Suprapubic skin (tissue), 4 donors: Measurements from ENCODE around the gene LAMTOR4. TPM values are rescaled to one million over a fixed set of nuclear protein-coding genes. Genes with fewer than 3 reads are reported as not detected.

Source experiments
- DNase-seq, 2 donors: peaks; one replicate each; pipeline ENCODE4 v3.0.0-alpha.2; 2019; ENCODE audit warnings: low spot score in 2 of 2
- H3K27ac ChIP-seq: fragments of 200-600 bp; sonication (generic); one replicate; pipeline ENCODE4 v1.5.1; 2019
- H3K27me3 ChIP-seq: fragments of 200-600 bp; sonication (generic); one replicate; pipeline ENCODE4 v1.5.1; 2019
- H3K36me3 ChIP-seq: fragments of 200-600 bp; sonication (generic); one replicate; pipeline ENCODE4 v1.5.1; 2019
- H3K4me1 ChIP-seq: fragments of 200-600 bp; sonication (generic); one replicate; pipeline ENCODE4 v1.5.1; 2019
- H3K4me3 ChIP-seq: fragments of 200-600 bp; sonication (generic); one replicate; pipeline ENCODE4 v1.5.1; 2019; ENCODE audit warnings: mild to moderate bottlenecking
- H3K9me3 ChIP-seq: fragments of 200-600 bp; sonication (generic); one replicate; pipeline ENCODE4 v1.5.1; 2019
- EP300 ChIP-seq: sonication (generic); formaldehyde crosslinking; IDR thresholded peaks from one replicate; pipeline ENCODE4 v1.6.1; 2017; ENCODE audit warnings: antibody characterized with exemption
- POLR2A ChIP-seq, 2 donors: fragments of 450-650 bp; IDR thresholded peaks; one replicate each; pipeline ENCODE4 v1.6.1; 2017; ENCODE audit warnings: antibody characterized with exemption in 2 of 2, mild to moderate bottlenecking in 2 of 2, moderate library complexity in 2 of 2
- POLR2AphosphoS5 ChIP-seq, 3 donors: sonication (generic); formaldehyde crosslinking; IDR thresholded peaks; one replicate each; pipeline ENCODE4 v1.6.1; 2017; ENCODE audit warnings: antibody characterized with exemption in 3 of 3
- WGBS: methylation state at CpG from one replicate; pipeline ENCODE4 v1.1.5; 2018; 5-methylcytosine and 5-hydroxymethylcytosine counted together
- total RNA-seq, 4 donors: library from RNA; depleted of rRNA; stranded (reverse); fragments of >200 nt; gene quantifications; one replicate each; pipeline ENCODE4 v1.1.0, GENCODE V29; 2016
- TF ChIP-seq, protein P1 (sequence below), 2 donors: fragments of 200-600 bp in 1 of 2; fragments of 450-650 bp in 1 of 2; sonication (generic) in 1 of 2; IDR thresholded peaks; one replicate each; pipeline ENCODE4 v1.5.1; 2016 to 2019; ENCODE audit warnings: antibody characterized with exemption in 2 of 2, mild to moderate bottlenecking in 1 of 2, moderate library complexity in 1 of 2

Gene LAMTOR4
- total RNA-seq: 100 to 1,000 TPM; 346 to 682 (median 537) TPM

DNA sequence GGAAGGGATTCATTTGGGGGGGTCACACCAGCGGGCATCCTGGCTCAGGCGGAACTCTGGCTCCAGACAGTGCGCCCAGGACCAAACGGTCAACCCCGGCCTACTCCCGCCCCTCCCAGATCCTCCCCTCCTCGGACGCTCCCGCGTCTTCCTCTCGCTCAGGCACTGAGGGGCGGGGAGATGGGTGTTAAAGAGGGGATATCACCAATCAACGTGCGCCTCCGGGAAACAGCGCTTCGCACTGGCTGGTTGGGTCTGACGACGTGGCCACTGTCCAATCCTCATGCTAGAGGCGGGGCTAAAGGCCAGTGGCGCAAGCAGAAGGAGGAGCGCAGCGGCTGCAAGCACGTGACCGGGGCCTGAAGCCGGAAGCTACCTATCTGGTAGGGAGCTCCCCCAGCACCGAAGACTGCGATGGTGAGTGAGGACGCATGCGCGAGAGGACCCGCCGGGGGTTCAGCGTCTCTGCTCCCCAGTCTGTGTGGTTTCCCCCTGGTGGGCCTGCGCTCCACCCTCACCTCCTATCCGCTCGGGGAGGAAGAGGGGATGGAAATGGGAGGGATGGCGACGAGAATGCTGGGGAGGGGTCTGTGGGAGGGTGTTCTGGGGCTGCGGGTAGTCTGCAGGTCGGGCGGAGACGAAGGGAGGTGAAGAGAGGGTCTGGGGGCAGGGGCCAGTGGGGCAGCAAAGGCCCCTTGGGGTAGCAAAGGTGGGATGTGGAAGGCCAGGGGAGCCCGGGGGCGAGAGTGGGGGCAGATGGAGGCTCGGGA is at the start of gene LAMTOR4:
LAMTOR4 (plus strand) TSS at position 360 of the 770 bp plus-strand sequence; CDS start at position 415, 55 bp downstream.
- Histone ChIP-seq H3K4me1 (peaks cover 37% of the 10 kb centered on the region), H3K9me3 (no peaks in the 10 kb centered on the region), H3K27me3 (no peaks in the 10 kb centered on the region), H3K4me3 (peak within 1 kb of the TSS; percentile 60), H3K27ac (peak within 1 kb of the TSS; percentile 84), H3K36me3 (peaks cover 12% of the 10 kb centered on the region)
- peak; percentile 99 to 100 for DNase-seq
- WGBS: under 1% methylated on average over 23 of the region's 46 CpGs
- TF ChIP-seq POLR2A (IDR thresholded peaks at IDR 0.05) (peak in 1 of 2 donors; percentile 70), EP300 (no peak), POLR2AphosphoS5 (IDR thresholded peaks at IDR 0.05) (peak in 2 of 3 donors; percentile 47 to 62)
- TF ChIP-seq, protein P1, sequence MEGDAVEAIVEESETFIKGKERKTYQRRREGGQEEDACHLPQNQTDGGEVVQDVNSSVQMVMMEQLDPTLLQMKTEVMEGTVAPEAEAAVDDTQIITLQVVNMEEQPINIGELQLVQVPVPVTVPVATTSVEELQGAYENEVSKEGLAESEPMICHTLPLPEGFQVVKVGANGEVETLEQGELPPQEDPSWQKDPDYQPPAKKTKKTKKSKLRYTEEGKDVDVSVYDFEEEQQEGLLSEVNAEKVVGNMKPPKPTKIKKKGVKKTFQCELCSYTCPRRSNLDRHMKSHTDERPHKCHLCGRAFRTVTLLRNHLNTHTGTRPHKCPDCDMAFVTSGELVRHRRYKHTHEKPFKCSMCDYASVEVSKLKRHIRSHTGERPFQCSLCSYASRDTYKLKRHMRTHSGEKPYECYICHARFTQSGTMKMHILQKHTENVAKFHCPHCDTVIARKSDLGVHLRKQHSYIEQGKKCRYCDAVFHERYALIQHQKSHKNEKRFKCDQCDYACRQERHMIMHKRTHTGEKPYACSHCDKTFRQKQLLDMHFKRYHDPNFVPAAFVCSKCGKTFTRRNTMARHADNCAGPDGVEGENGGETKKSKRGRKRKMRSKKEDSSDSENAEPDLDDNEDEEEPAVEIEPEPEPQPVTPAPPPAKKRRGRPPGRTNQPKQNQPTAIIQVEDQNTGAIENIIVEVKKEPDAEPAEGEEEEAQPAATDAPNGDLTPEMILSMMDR (IDR thresholded peaks at IDR 0.05): no peak

DNA sequence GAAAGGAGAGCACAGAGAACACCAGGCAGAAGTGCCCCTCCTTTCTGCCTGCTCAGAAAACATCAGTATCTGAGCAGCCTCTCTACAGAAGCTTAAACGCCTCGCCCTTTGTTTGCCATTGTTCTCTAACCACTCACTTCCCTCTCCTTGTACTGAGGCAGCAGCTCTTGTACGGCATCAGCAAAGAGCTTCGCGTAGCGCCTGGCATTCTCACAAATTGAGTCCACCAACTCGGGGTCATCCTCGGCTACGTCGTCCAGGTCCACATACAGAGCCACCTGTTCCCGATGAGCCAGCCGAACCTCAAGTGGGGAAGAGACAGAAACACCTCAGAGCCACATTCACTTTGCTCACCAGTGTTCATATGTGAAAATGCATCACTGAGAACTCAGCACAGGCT is 49.3 kb upstream of the LAMTOR4 start:
- Histone ChIP-seq H3K9me3 (no peaks in the 10 kb centered on the region), H3K27ac (peak overlapping the region; percentile 92), H3K36me3 (peaks cover 61% of the 10 kb centered on the region), H3K4me3 (peak overlapping the region; percentile 81), H3K4me1 (peaks cover 24% of the 10 kb centered on the region), H3K27me3 (no peaks in the 10 kb centered on the region)
- TF ChIP-seq, protein P1 (IDR thresholded peaks at IDR 0.05): no peak
- TF ChIP-seq EP300 (no peak), POLR2A (IDR thresholded peaks at IDR 0.05) (no peak), POLR2AphosphoS5 (IDR thresholded peaks at IDR 0.05) (no peak)
- DNase-seq: no peak
- WGBS: 69% methylated on average over 12 of the region's 12 CpGs

- no peaks in the 10 kb centered on the region for H3K27me3 ChIP-seq
Observed at GRCh38 chr7:100100420-100101015, 48.2 kb upstream of the LAMTOR4 start.

DNA sequence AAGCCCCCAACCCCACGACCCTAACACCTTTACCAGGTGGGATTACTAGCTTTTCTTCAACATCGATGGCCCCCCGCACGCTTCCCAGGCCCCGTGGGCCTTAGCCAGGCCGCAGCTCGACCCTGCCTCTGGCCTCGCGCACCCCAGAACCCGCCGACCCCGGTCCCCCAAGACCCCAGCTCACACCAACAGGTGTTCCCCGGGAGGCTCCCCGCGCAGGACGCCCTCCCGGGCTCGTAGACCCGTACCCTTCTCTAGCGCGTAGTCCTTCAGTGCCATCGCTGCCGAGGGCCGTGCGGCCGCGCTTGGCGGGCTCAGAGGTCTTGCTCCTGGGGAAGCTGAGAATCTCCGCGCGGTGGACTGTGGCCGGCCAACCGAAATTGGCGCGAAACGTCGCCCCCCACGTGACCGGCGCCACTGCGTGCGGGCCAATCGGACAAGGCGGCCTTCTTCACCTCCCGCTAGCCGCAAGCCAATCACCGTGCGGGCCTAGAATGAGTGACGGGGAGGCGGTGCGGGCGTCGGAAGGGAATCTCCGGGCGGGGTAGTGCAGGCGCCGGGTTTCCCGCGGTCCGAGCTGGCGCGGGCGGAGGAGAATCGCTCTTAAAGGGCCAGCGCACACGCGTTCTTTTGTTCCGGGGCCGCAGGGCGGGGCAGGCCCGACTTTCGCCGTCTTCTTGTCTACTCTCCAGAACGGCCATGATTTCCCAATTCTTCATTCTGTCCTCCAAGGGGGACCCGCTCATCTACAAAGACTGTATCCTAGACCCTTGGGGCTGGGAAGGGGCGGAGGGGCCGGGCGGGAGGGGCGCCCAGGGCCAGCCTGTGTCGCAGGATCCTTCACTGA is 47.5 kb upstream of the LAMTOR4 start, which contains the start of the genes AP4M1 and MCM7:
AP4M1 (plus strand) TSS at position 628 of the 847 bp plus-strand sequence; CDS start at position 700, 72 bp downstream.
MCM7 (minus strand) TSS at position 382 of the 847 bp plus-strand sequence; CDS start at position 279, 103 bp downstream.
- under 1% methylated on average over 39 of the region's 80 CpGs for WGBS

More at GRCh38 chr7:100100420-100101015, 48.2 kb upstream of the LAMTOR4 start:
- Histone ChIP-seq H3K4me1 (peaks cover 24% of the 10 kb centered on the region), H3K27ac (peak overlapping the region; percentile 92), H3K9me3 (no peaks in the 10 kb centered on the region), H3K4me3 (peak overlapping the region; percentile 81), H3K36me3 (peaks cover 60% of the 10 kb centered on the region)
- TF ChIP-seq, protein P1 (IDR thresholded peaks at IDR 0.05): no peak
- TF ChIP-seq POLR2AphosphoS5 (IDR thresholded peaks at IDR 0.05): peak; percentile 54 to 99 (median 98)
- WGBS: under 1% methylated on average over 40 of the region's 61 CpGs
- DNase-seq: peak; percentile 96

More for the DNA sequence above, 47.5 kb upstream of the LAMTOR4 start, which contains the start of the genes AP4M1 and MCM7:
- H3K36me3 ChIP-seq: peaks cover 60% of the 10 kb centered on the region
- no peaks in the 10 kb centered on the region for H3K27me3 ChIP-seq
- no peaks in the 10 kb centered on the region for H3K9me3 ChIP-seq
- peak; percentile 100 for DNase-seq
- H3K27ac ChIP-seq: peak within 1 kb of the TSS; percentile 92
- peaks cover 24% of the 10 kb centered on the region for H3K4me1 ChIP-seq
- H3K4me3 ChIP-seq: peak within 1 kb of the TSS; percentile 81
- TF ChIP-seq POLR2AphosphoS5 (IDR thresholded peaks at IDR 0.05) (peak in 2 of 3 donors; percentile 13 to 79), EP300 (no peak), POLR2A (IDR thresholded peaks at IDR 0.05) (no peak)
- TF ChIP-seq, protein P1 (IDR thresholded peaks at IDR 0.05): no peak
